Measurements from ENCODE around the gene MYB.
"Not testable (repeated sequence)": the region's sequence is repeated elsewhere in the genome, so short reads cannot be mapped to it uniquely, and the experiment has no call there.

The MYB gene

DNA sequence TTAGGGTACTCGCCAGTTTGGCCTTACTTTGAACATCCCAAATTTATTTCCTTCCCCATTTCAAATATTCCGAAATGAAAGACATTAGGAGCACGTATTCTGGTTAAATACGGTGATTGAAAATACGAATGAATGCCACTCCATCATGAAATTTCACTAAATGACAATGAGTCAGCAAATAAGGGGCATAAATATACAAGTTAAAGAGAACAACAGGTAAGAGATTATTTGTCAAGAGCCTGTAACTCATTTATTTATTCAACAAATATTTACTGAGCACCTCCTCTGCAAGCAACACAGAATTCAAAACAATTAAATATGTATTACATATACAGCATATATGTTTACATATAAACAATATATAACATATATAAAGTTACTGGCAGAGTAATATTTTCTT lies 44.8 kb downstream of the MYB start:
- DNase-seq: no peak

DNA sequence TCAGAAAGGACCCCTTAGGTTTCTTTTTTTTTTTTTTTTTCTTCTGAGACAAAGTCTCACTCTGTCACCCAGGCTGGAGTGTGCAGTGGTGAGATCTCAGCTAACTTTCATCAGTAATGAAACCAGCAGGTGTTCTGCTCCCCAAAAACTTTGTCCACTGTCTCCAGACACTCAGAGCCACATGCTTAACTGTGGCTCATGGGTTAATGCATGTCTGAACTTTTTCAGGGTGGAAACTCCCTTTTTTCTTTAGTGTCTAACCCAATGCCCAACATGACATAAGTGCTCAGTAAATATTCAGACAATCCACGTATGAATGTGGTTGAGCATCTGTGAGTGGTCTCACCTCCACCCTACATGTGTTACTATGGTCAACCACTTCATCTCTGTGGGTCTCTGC lies 45.4 kb downstream of the MYB start:
- DNase-seq: no peak

DNA sequence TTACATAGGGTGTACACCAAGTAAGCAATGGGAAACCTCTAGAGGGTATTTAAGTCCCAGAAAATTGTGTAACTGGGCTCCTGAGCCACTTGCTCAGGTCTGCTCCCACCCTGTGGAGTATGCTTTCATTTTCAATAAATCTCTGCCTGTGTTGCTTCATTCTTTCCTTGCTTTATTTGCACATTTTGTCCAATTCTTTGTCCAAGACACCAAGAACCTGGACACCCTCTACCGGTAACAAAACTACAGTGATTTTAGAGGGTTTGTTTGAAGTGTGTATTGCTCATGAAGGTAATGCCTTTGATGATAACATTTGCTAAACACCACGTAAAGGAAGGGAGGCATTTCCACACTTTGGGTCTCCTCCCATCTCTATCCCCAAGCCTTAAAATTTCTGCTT lies 46.2 kb downstream of the MYB start:
- no peak for DNase-seq

DNA sequence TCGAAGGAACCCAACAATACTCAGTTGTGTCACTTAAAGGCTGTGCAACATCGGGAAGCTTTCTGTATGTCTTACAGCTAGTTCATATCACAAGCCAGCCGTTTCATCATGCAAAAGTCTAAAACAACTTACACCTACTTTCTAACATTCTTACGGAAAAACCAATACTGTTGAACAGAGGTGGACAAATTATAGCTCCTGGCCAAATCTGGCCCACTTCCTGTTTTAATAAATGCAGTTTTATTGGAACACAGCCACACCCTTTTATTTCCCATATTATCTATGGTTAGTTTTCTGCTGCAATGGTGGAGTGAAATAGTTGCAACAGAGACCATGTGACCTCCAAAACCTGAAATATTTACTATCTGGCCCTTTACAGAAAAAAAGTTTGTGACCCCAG lies 46.6 kb downstream of the MYB start:
- DNase-seq: no peak

DNA sequence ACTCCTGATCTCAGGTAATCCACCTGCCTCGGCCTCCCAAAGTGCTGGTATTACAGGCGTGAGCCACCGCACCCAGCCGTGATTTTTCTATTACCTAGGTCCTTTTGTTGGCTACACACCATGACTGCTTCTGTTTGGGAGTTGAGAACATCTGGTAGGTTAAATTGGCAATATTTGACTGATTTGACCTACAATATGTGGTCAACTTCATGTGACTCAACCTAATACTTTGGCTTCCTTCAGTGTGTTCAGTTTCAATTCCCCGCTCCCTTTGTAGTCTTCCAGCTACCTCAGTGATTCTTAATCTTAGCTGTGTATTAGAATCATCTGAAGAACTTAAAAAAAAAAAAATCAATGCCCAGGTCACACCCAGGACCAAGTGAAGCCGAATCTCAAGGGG lies 47.4 kb downstream of the MYB start:
- DNase-seq: no peak

DNA sequence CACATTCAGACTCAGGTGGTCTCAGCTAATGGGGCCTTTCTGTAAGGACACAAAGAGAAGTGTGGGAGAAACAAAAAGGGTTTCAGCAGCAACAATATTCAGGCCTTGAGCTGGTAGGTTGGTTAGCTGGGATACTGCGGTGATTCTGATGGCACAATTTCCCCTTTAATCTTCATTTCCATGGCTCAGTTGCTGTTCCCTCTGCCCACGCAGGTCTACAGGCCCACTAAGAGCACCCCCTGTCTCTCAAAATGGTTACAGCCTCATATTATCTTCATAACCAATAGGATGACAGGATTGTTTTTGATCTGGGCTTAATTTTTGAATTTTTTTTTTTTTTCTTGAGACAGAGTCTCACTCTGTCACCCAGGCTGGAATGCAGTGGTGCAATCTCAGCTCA lies 48.9 kb downstream of the MYB start:
- DNase-seq: no peak

DNA sequence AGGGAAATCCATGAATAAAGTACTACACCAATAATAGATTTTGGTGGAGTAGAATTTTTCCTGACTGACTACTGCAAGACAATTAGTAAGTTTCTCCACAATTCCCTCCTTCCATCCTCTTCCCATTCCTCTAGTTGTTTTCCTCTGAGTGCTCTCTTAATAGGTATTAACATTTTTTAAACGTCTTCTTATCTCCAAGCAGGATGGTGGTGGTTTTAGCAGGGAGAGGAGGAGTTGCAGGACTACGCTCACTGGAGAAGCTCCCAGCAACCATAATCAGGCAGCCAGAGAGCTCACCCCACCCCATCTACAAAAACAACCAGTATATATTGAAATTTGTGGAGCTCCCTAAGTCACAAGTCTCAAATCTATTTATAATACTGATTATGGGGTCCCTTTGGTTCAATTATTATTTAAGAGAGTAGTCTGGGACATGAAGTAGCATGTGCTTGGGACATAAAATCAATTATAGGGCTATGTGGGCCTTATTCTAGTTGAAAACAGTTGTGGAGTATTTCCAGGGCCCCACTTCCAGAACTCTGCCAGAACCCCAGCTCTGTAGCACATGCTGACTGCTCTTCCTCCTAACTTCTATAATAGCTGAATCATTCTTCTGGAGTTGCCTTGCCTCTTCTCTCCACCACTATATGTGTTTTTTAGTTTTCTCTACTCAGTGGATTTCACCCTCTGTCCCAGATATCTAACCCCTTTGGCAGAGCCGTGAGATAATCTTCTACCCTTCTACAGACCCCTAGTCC lies 49.8 kb downstream of the MYB start:
- DNase-seq: no peak

DNA sequence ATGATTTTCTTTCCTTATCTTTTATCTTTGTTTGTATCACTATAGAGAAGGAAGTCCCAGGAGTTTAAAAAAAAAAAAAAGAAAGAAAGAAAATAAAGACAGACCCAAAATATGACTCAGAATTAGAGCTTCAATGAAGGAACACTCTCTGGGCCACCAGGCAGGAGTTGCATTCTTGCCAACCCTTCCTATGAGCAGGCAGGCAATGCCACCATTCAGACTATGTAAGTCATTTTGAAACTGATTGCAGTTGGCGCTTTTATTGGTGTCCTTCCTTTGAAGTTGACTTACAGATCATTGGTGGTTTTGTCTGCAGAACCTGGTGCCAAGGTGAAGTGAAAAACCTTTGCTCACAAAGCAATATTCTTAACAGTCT lies 50.3 kb downstream of the MYB start:
- no peak for DNase-seq

DNA sequence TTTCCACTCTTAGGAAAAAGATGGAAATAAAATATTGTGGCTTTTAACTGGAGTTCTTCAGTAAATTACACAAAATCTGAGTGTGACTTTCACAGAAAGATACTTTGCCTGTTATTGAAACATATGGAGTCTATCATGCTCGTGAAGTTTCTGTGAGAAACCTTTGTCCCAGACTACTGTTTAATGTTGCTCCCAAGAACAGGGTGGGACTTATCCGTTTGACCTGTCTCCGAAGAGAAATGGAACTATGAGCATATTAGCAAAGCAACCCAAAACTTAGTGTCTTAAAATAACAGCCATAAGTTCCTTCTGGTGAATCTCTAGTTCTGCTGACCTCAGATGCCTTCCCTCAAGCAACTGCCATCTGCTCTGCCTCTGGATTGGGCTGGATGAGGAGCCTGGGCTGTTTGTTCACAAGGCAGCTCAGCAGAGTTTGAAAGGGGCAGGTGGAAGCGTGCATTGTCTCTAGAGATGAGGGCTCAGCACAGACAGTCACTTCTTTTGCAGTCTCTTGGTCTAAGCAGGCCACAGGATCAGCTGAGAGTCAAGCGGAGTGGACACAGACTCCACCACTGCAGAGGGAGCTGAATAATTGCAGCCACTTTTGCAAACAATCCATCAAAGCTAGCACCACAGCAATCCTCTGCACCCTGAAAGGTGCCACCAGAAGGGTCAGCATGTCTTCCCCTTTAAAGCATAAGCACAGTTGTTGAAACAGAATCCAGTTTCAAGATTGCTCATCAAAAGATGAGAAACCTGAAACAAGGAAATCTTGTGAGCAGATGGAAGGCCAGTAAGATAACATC lies 52.8 kb downstream of the MYB start:
- DNase-seq: peak; percentile 71 to 73

DNA sequence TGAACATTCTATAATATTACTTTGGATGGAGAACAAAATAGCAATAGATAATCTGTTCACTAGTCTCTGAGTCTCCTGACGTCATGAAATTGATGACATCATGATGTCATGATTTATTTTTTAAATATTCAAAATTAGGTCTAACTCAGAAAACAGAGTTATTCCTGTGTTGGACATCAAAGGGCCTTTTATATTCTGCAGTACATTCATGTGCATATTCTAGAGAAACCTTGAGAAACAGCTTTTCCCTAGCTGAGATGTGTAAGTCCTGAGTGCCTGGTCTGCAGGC lies 53.3 kb downstream of the MYB start:
- DNase-seq: no peak

DNA sequence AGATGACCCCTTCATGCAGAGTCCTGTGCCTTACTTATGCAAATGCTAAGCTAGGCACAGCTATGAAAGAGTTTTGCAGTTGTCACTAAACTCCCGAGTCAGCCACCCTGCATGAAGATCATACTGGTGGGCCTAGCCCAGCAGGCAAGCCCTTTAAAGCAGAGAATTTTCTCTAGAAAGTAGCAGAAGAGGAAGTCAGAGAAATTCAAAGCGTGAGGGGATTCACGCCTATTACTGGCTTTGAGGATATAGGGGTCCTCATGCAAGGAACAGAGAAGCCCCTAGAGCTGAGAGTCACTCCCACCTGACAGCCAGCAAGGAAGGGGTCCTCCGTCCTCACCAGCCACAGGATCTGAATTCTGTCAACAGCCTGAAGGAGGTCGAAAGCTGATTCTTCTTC lies 54.6 kb downstream of the MYB start:
- DNase-seq: no peak

DNA sequence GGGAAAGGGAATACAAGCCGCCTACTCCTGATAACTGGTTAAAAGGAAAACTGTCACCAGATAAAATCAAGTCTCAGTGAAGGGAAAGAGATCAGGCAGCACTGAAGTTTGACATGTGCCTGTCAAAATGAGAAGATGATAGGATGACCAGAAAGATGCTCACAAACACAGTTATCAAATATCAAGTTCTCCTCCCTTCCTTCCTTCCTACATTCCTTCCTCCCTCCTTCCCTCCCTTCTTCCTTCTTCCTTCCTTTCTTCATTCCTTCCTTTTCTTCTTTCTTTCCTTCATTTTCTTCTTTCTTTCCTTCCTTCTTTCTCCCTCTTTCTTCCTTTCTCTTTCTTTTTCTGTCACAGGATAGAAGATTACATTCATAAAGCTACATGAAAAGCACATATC lies 55.2 kb downstream of the MYB start:
- DNase-seq: no peak

DNA sequence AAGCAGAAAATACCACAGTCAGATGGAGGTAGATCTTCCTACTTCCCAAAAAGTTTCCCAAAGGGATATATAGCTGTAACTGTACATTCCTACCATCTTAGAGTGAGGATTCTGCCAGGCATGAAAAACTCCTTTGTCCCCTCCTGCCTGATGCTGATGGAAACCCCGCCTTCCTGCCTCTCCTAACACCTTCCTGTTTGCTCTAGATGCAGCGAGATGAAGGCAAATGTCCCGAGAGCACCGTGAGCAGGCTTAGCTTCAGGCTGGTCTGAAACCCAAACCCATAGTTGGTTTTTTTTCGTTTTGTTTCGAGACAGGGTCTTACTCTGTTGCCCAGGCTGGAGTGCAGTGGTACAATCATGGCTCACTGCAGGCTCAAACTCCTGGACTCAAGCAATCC lies 55.6 kb downstream of the MYB start:
- DNase-seq: peak in 1 of 2 experiments; percentile 6

DNA sequence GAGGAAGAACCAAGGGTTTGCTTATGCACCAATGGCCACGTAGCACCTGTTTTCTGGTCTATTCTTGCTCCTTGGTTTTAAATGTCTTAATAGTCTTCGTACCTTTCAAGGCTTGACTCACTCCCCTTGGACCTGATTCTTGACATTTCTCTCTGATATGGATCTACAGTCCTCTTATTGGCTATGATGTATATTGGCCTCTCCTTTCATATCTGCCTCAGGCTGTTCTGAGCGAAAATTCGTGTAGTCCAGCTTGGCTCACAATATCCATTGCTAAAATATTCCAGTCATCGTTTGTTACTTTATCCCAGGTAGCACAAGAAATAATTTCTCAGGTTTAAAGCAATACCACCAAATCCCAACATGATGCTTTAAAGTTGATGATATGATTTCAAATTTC lies 59.6 kb downstream of the MYB start:
- no peak for DNase-seq

DNA sequence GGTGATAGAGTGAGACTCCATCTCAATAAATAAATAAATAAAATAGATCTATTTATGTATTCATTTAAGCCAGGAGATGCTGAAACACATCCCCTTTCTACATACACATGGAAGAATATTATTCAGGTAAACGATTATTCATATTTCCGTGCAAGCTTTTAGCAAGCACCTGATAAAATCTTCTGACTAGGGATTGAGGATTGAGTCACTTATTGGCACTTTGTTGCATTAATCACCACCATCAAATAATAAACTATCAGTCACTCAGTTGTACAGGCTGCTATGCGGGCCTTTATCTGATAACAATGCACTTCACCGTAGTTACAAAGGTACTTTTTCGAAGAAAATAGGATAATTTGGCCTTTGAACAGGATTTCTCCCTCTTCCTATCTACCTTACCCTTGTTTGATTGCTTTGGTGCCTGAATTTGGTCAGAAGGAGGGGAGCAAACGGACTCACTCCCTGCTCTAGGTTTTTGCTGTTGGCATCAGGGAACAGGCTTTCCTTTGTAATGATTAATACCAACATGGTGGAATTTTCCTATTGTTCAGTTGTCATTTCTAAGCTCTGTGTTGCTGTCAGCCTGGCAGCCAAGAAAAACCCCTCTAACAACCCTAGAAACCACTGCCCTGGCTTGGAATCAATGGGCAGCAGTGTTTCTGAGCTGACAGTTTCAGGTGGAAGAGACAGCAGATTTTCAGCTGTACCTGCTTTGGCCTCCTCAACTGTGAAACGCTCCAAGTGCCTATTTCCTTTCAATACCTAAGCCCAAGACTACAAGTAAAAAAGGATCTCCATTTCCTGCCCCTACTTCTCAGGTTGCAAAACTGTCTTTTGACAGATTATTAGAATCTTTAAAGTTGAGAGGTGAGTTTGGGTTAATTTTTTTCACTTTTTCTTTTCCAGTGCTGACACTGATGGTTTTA lies 63.0 kb downstream of the MYB start:
- no peak for DNase-seq

DNA sequence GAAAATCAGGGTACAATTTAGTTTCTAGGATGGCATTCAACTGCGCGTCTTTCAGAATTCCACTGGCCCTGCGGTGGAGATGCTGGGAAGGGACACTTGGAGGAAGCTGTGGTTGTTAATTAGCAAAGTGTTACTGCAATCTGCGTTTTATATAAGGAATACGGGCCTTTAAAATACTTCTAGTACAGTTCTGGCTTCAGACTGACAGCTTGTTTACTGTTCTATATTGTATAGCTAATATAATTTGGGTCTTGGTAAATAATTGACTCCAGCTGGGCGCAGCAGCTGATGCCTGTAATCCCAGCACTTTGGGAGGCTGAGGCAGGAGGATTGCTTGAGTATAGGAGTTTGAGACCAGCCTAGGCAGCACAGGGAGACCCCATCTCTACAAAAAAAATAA lies 63.7 kb downstream of the MYB start:
- no peak for DNase-seq

DNA sequence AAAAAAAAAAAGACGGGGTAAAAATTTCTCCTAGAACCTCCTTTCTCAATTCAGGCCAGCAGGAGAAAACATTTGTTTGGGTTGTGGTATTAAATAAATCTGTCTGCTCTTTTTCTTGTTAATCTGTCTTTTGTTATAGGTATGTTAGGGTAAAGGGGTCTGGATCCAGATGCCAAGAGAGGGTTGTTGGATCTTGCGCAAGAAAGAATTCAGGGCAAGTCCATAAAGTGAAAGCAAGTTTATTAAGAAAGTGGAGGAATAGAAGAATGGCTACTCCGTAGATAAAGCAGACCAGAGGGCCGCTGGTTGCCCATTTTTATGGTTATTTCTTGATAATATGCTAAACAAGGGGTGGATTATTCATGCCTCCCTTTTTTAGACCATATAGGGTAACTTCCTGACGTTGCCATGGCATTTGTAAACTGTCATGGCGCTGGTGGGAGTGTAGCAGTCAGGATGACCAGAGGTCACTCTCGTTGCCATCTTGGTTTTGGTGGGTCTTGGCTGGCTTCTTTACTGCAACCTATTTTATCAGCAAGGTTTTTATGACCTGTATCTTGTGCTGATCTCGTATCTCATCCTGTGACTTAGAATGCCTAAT lies 65.4 kb downstream of the MYB start:
- not testable (repeated sequence) for DNase-seq

DNA sequence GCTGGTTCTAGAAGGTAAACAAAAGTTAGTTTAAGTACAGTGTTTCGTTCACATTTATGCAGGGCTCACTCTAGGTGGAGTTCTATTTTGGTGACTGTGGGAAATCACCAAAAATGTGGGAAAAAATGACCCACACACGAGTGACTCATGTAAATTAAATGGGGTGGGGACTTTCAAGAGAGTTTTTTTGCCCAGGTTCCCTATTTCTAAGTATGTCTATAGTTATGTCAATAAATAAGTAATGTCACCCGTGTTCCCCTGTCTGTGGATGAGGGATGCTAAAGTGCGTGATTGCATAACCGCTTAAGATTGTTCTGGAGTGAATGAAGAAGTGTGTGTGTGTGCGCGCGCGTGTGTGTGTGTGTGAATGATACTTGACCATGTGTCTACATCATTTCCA lies 69.1 kb downstream of the MYB start:
- DNase-seq: no peak

DNA sequence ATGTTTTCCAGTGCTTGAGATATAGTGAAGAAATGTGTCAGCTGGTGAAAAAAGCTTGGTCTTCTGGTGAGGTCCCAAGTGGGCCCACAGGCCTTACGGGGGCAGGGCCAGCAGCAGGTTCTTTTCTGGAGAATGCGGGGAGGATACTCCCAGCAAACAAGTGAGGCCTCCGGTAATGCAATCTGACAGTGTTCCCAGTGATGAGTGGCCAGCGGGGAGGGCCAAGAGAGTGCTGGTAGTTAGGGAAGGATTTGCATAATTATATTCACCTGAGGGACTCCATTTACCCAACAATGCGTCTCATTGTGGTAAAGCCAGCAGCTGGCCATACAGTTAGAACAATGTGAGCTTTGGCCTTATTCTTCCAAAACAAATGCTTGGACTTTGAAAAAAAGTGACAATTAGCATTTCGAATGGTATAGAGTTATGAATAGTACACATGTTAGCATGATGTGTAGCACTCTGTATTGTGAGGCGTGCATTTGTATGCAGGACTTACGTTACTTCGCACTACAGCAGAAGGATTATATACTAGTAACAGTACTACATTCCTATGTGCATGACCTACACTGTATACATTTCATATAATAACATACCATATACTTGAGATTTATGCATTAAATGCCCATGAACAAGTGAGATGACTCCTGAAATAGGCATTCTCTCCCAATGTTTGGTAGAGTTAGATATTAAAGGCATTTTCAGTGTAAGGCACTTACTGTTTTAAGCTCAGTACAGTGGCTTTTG lies 69.8 kb downstream of the MYB start:
- peak in 1 of 2 experiments; percentile 23 for DNase-seq

DNA sequence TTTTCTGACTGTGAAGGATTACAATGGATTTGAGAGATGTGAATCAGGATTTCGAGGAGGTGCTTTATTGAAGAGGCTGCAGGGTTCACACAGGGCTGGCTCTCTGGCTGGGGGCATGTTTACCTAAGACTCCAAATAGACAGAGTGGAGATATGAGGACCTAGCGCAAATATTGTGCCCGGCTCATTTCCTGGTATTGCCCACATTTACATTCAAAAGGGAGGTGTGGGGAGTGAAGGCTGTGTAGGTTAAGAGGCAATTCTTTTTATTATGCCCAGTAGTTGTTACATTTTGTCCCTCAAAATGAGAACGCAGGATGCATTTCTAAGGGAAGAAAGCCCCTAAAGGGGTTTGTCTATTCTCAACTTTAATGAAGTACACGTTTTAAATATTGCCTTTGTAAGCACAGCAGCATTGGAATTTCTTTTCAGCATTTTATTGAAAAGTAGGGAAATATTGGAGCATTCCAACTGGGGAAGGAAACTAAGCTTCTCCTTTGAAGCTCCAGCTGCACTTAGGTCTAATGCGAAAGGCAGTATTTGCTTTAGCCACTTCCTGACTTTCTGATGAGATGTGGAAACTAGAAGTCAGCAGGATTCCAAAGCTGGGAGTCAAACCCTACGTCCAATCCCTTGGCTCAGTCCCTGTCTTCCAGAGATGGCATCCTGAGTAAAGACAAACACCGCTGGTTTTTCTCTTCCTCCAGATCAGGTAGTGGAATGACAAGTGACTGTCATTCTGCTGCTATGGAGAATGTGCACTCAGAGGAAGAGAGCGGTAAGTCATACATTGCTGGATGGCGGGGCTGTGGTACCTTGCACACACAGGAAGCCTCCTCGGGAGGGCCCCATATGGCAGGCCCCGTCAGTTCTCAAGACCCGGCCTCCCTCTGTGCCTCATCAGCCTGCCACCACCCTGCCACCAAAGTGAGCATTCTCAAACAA lies 70.7 kb downstream of the MYB start:
- peak; percentile 75 to 83 for DNase-seq

DNA sequence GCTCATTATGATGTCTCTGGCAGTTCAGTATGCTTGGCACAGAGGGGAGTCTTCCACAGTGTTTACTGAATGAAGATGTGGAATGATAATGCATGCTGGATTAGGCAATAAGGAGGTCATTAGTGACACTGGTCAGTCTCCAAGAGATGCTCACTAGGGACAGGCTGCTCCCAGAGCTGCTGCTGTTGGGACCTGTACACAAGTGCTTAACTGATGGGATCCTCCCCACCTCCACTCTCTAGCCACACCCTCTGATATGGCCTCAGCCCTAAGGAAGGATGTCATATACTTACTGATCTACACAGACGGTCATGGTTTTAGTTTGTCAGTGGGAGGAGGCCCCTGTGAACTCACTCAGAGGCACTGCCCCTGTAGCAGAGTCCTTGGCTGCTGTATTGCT lies 73.4 kb downstream of the MYB start:
- no peak for DNase-seq
